Pancreas (tissue), 10 donors: ENCODE measurements around the gene ZNF710. TPM values are rescaled to one million over a fixed set of nuclear protein-coding genes. Genes with fewer than 3 reads are reported as not detected.
"Not testable (repeated sequence)": the region's sequence is repeated elsewhere in the genome, so short reads cannot be mapped to it uniquely, and the experiment has no call there.

Source experiments
- ATAC-seq, 4 donors: fragments of 200-7000 bp; cut with Tn5 transposase; one replicate each; pipeline versions ENCODE4 v1.8.0 to v1.9.1; 2020; ENCODE audit warnings: mild to moderate bottlenecking in 4 of 4, moderate library complexity in 4 of 4
- DNase-seq, 6 donors: peaks; one replicate each; pipeline ENCODE4 v3.0.0-alpha.2; 2020
- FAIRE-seq: peaks from 2 replicates; lab custom pipeline; 2012; peaks lifted over from hg19 to GRCh38; lab: Jason Lieb, UNC
- H3K27ac ChIP-seq, 4 donors: fragments of 200-600 bp; sonication (generic); 1 replicate in 3 of 4; 2 replicates in 1 of 4; pipeline versions ENCODE4 v1.5.0 to v1.8.0; 2020
- H3K27me3 ChIP-seq, 4 donors: fragments of 200-600 bp; one replicate each; pipeline ENCODE4 v1.8.0; 2021
- H3K36me3 ChIP-seq, 3 donors: fragments of 200-600 bp; sonication (generic) in 1 of 3; one replicate each; pipeline versions ENCODE4 v1.5.0 to v1.8.0; 2020 to 2021
- H3K4me1 ChIP-seq, 3 donors: fragments of 200-600 bp; one replicate each; pipeline ENCODE4 v1.8.0; 2021
- H3K4me3 ChIP-seq, 4 donors: fragments of 200-600 bp; sonication (generic) in 2 of 4; one replicate each; pipeline versions ENCODE4 v1.5.0 to v1.8.0; 2020 to 2021
- H3K9me3 ChIP-seq, 4 donors: fragments of 200-600 bp; one replicate each; pipeline ENCODE4 v1.8.0; 2021
- CTCF ChIP-seq, 4 donors: fragments of 200-600 bp; sonication (generic) in 3 of 4; IDR thresholded peaks; one replicate each; pipeline versions ENCODE4 v1.5.0 to v1.8.0; 2021; ENCODE audit warnings: antibody characterized with exemption in 4 of 4
- WGBS, 2 donors: extraction: QIAGEN DNeasy Blood & Tissue Kit; methylation state at CpG; one replicate each; pipeline ENCODE4 v1.1.7; 2013; 5-methylcytosine and 5-hydroxymethylcytosine counted together
- intact Hi-C, 3 donors: fragments of 100-400 bp; cut with DNase I; formaldehyde crosslinking; loops; one replicate each; pipeline versions ENCODE4 v1.11.1 to v1.14.2; 2022
- polyA plus RNA-seq, 2 donors: library from polyadenylated mRNA; stranded (reverse); fragments of 200-250 nt; gene quantifications; one replicate each; pipeline ENCODE4 v1.2.3, GENCODE V29; 2013
- total RNA-seq, 6 donors: library from RNA; stranded (reverse); fragmentation: NEBNext Ultra II Directional in 4 of 6; extraction: Animal tissue kit (Norgen Biotek cat#: 25700) in 4 of 6; gene quantifications; one replicate each; pipeline versions ENCODE4 v1.2.1 to v1.2.4, GENCODE V29; 2021 to 2023
- donor health status: healthy with polysubstance abuse.
- donor health status: DM: no; HTN: no; CAD: no; lungs with moderate emphysema.
- donor health status: DM: no; HTN: no; CAD: no.
- donor health status: control.
- donor health status: control.
- donor health status: Bipolar disorder and iron deficiency.
- donor health status: DM: yes; HTN: yes; CAD: no.
- donor health status: DM: no; HTN: no; CAD: no.
- donor health status: DM: no; HTN: no; CAD: no.
- donor health status: DM: yes; HTN: yes; CAD: no.

Gene ZNF710
- total and polyA plus RNA-seq, 8 donors, result 31.9 to 298 (median 37.8) TPM

- Histone ChIP-seq H3K36me3 (no peaks in the 10 kb centered on the region), H3K27me3 (no peaks in the 10 kb centered on the region), H3K4me1 (peaks cover 18 to 24% (median 19%) of the 10 kb centered on the region in 3 donors), H3K9me3 (no peaks in the 10 kb centered on the region), H3K4me3 (no peak overlapping the region), H3K27ac (no peak overlapping the region)
- FAIRE-seq, result no peak
- no peak for ATAC-seq
- no peak for TF ChIP-seq CTCF (IDR thresholded peaks at IDR 0.05)
- DNase-seq, result peak in 1 of 6 donors; percentile 15
- WGBS, 2 donors, result 66 to 78% methylated on average over 7 of the region's 7 CpGs
- intact Hi-C loops, result no loop called here
Observed at GRCh38 chr15:90106522-90107117, 105.5 kb downstream of the ZNF710 start.

GRCh38 chr15:90108038-90108437, 106.9 kb downstream of the ZNF710 start:
- H3K36me3 ChIP-seq, H3K9me3 ChIP-seq, H3K27me3 ChIP-seq, DNase-seq, intact Hi-C loops, ATAC-seq, H3K27ac ChIP-seq, FAIRE-seq, H3K4me3 ChIP-seq: not testable (repeated sequence)
- H3K4me1 ChIP-seq, result peaks cover 18 to 24% (median 18%) of the 10 kb centered on the region in 3 donors
- 83 to 93% methylated on average over 5 of the region's 5 CpGs for WGBS, 2 donors

- H3K27ac ChIP-seq, H3K9me3 ChIP-seq, intact Hi-C loops, H3K27me3 ChIP-seq, H3K36me3 ChIP-seq, H3K4me3 ChIP-seq, FAIRE-seq, ATAC-seq, DNase-seq: not testable (repeated sequence)
- peaks cover 10 to 18% (median 11%) of the 10 kb centered on the region in 3 donors for H3K4me1 ChIP-seq
- WGBS, 2 donors, result 74 to 98% methylated on average over 2 to 3 of the region's 3 CpGs
Observed at GRCh38 chr15:90109163-90109751, 108.1 kb downstream of the ZNF710 start.

GRCh38 chr15:90113166-90113565, 112.0 kb downstream of the ZNF710 start:
- Histone ChIP-seq H3K4me3 (no peak overlapping the region), H3K27me3 (no peaks in the 10 kb centered on the region), H3K27ac (no peak overlapping the region), H3K36me3 (no peaks in the 10 kb centered on the region), H3K4me1 (no peaks in the 10 kb centered on the region), H3K9me3 (no peaks in the 10 kb centered on the region)
- 68 to 82% methylated on average over 7 of the region's 7 CpGs for WGBS, 2 donors
- no peak for DNase-seq
- no peak for TF ChIP-seq CTCF (IDR thresholded peaks at IDR 0.05)
- no peak for FAIRE-seq
- intact Hi-C loops, result no loop called here
- ATAC-seq, result no peak

- no peaks in the 10 kb centered on the region for H3K27me3 ChIP-seq
- DNase-seq (no peak), FAIRE-seq (no peak), ATAC-seq (no peak)
- no peak for TF ChIP-seq CTCF (IDR thresholded peaks at IDR 0.05)
- no peaks in the 10 kb centered on the region for H3K4me1 ChIP-seq
- H3K36me3 ChIP-seq, result no peaks in the 10 kb centered on the region
- H3K9me3 ChIP-seq, result no peaks in the 10 kb centered on the region
- no peak overlapping the region for H3K4me3 ChIP-seq
- intact Hi-C loops, result no loop called here
- H3K27ac ChIP-seq, result no peak overlapping the region
- WGBS, 2 donors, result 58 to 76% methylated on average over 2 of the region's 2 CpGs
Observed at GRCh38 chr15:90114451-90114901, 113.4 kb downstream of the ZNF710 start.

- Histone ChIP-seq H3K4me1 (no peaks in the 10 kb centered on the region), H3K27me3 (no peaks in the 10 kb centered on the region), H3K36me3 (no peaks in the 10 kb centered on the region), H3K27ac (no peak overlapping the region), H3K9me3 (no peaks in the 10 kb centered on the region), H3K4me3 (no peak overlapping the region)
- whole genome bisulfite sequencing, 2 donors, result 96 to 97% methylated on average over 2 of the region's 2 CpGs
- no peak for ATAC-seq
- no peak for FAIRE-seq
- intact Hi-C loops, result no loop called here
- no peak for TF ChIP-seq CTCF (IDR thresholded peaks at IDR 0.05)
- no peak for DNase-seq
Observed at GRCh38 chr15:90115783-90116182, 114.7 kb downstream of the ZNF710 start.
